ENCODE data around the gene MEGF6.

MEGF6 gene

DNA sequence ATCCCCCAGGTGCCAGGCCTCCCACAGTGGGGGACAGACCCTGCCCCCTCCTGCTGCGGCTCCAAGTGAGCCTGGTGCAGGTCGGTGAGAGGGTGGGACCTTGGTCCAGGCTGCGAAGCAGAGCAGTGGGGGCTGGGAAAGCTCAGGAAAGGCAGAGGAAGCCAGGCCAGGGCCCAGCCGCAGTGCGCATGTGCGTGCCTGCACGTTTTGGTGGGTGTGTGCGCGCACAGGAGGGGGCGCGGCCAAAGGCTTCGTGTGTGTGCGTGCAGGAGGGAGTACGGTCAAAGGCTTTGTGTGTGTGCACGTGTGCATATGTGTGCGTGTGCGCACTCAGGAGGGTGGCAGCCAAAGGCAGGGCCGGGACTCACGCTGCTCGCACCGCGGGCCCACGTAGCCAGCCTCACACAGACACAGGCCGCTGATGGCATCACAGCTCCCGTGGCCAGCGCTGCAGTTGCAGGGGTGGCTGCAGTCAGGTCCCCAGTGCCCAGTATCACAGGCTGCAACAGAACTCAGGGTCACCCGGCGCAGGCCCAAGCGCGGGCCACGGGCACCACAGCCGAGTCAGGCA, 111.0 kb downstream of the MEGF6 start:
- H3K36me3 ChIP-seq (replicated peaks; ENCODE audit: low read depth, low read length), result no peaks in the 10 kb centered on the region
- H3K9ac ChIP-seq (ENCODE audit: low read length), result no peak overlapping the region
- no peaks in the 10 kb centered on the region for H3K9me3 ChIP-seq (ENCODE audit: insufficient read depth, low read length)
- H3K4me1 ChIP-seq (ENCODE audit: low read length), result no peaks in the 10 kb centered on the region
- H3K4me2 ChIP-seq (ENCODE audit: low read length), result no peak overlapping the region
- no peak overlapping the region for H3K4me3 ChIP-seq (ENCODE audit: low read length)
- H3K27ac ChIP-seq (ENCODE audit: low read length), result no peak overlapping the region
- H2AFZ ChIP-seq (ENCODE audit: low read depth, low read length), result no peak overlapping the region
- no peaks in the 10 kb centered on the region for H4K20me1 ChIP-seq (ENCODE audit: insufficient read depth, low read length)
- H3K27me3 ChIP-seq (ENCODE audit: low read depth, low read length), result no peaks in the 10 kb centered on the region
- no peak for TF ChIP-seq EZH2phosphoT487 (IDR thresholded peaks at IDR 0.05; ENCODE audit: low read depth)
- TF ChIP-seq, protein P1, sequence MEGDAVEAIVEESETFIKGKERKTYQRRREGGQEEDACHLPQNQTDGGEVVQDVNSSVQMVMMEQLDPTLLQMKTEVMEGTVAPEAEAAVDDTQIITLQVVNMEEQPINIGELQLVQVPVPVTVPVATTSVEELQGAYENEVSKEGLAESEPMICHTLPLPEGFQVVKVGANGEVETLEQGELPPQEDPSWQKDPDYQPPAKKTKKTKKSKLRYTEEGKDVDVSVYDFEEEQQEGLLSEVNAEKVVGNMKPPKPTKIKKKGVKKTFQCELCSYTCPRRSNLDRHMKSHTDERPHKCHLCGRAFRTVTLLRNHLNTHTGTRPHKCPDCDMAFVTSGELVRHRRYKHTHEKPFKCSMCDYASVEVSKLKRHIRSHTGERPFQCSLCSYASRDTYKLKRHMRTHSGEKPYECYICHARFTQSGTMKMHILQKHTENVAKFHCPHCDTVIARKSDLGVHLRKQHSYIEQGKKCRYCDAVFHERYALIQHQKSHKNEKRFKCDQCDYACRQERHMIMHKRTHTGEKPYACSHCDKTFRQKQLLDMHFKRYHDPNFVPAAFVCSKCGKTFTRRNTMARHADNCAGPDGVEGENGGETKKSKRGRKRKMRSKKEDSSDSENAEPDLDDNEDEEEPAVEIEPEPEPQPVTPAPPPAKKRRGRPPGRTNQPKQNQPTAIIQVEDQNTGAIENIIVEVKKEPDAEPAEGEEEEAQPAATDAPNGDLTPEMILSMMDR (IDR thresholded peaks at IDR 0.05; ENCODE audit: low read depth, low read length), result no peak
- no peaks in the 10 kb centered on the region for H3K79me2 ChIP-seq (ENCODE audit: low read length)

DNA sequence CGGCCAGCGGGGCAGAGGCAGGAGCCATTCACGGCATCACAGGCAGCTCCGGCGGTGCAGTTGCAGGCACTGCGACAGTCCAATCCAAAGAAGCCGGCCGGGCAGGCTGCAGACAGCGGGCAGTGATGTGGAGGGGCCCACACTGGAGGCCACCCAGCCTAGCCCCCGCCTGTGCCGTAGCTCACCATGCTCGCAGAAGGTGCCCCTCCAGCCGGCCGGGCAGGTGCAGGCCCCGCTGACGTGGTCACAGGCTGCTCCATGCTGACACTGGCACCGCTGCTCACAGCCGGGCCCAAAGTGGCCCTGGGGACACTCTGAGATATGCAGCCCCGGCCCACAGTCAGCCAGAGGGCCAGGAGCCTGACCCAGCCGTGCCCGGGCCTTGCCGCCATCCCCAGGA, 111.7 kb downstream of the MEGF6 start:
- Histone ChIP-seq H3K4me2 (ENCODE audit: low read length) (no peak overlapping the region), H3K9ac (ENCODE audit: low read length) (no peak overlapping the region), H3K27ac (ENCODE audit: low read length) (no peak overlapping the region), H3K9me3 (ENCODE audit: insufficient read depth, low read length) (no peaks in the 10 kb centered on the region), H3K27me3 (ENCODE audit: low read depth, low read length) (no peaks in the 10 kb centered on the region), H3K4me1 (ENCODE audit: low read length) (no peaks in the 10 kb centered on the region), H4K20me1 (ENCODE audit: insufficient read depth, low read length) (no peaks in the 10 kb centered on the region), H3K4me3 (ENCODE audit: low read length) (no peak overlapping the region), H3K36me3 (replicated peaks; ENCODE audit: low read depth, low read length) (no peaks in the 10 kb centered on the region), H2AFZ (ENCODE audit: low read depth, low read length) (no peak overlapping the region), H3K79me2 (ENCODE audit: low read length) (no peaks in the 10 kb centered on the region)
- TF ChIP-seq, protein P1 (IDR thresholded peaks at IDR 0.05; ENCODE audit: low read depth, low read length), result no peak
- TF ChIP-seq EZH2phosphoT487 (IDR thresholded peaks at IDR 0.05; ENCODE audit: low read depth), result no peak

DNA sequence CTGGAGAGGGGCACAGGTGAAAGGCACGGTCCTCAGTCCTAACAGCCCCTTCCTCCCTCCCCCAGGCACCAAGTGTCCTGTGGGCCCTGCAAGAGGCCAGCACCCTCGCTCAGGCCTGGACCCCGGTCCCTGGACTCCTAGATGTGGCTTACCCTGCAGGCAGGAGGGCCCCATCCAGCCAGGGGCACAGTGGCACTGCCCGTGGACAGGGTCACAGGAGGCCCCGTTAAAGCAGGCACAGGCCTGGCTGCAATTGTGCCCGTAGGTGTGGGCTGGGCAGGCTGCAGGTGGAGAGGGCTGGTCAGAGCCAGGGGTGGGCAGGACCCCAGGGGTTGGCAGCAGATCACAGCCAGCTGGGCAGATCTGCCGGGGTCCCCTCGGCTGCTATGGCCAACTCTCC, 112.3 kb downstream of the MEGF6 start:
- TF ChIP-seq EZH2phosphoT487 (IDR thresholded peaks at IDR 0.05; ENCODE audit: low read depth), result no peak
- TF ChIP-seq, protein P1 (IDR thresholded peaks at IDR 0.05; ENCODE audit: low read depth, low read length), result no peak
- Histone ChIP-seq H3K27me3 (ENCODE audit: low read depth, low read length) (no peaks in the 10 kb centered on the region), H3K9ac (ENCODE audit: low read length) (no peak overlapping the region), H3K4me3 (ENCODE audit: low read length) (no peak overlapping the region), H3K36me3 (replicated peaks; ENCODE audit: low read depth, low read length) (no peaks in the 10 kb centered on the region), H3K27ac (ENCODE audit: low read length) (no peak overlapping the region), H4K20me1 (ENCODE audit: insufficient read depth, low read length) (no peaks in the 10 kb centered on the region), H2AFZ (ENCODE audit: low read depth, low read length) (no peak overlapping the region), H3K9me3 (ENCODE audit: insufficient read depth, low read length) (no peaks in the 10 kb centered on the region), H3K79me2 (ENCODE audit: low read length) (no peaks in the 10 kb centered on the region), H3K4me2 (ENCODE audit: low read length) (no peak overlapping the region), H3K4me1 (ENCODE audit: low read length) (no peaks in the 10 kb centered on the region)

GRCh38 chr1:3498246-3498930, 112.9 kb downstream of the MEGF6 start:
- H3K79me2 ChIP-seq (ENCODE audit: low read length), result no peaks in the 10 kb centered on the region
- H3K27me3 ChIP-seq (ENCODE audit: low read depth, low read length), result no peaks in the 10 kb centered on the region
- no peak overlapping the region for H3K27ac ChIP-seq (ENCODE audit: low read length)
- H3K4me1 ChIP-seq (ENCODE audit: low read length), result no peaks in the 10 kb centered on the region
- no peaks in the 10 kb centered on the region for H3K9me3 ChIP-seq (ENCODE audit: insufficient read depth, low read length)
- H2AFZ ChIP-seq (ENCODE audit: low read depth, low read length), result no peak overlapping the region
- H3K4me3 ChIP-seq (ENCODE audit: low read length), result no peak overlapping the region
- H4K20me1 ChIP-seq (ENCODE audit: insufficient read depth, low read length), result no peaks in the 10 kb centered on the region
- TF ChIP-seq, protein P1 (IDR thresholded peaks at IDR 0.05; ENCODE audit: low read depth, low read length), result no peak
- TF ChIP-seq EZH2phosphoT487 (IDR thresholded peaks at IDR 0.05; ENCODE audit: low read depth), result no peak
- no peak overlapping the region for H3K4me2 ChIP-seq (ENCODE audit: low read length)
- no peaks in the 10 kb centered on the region for H3K36me3 ChIP-seq (replicated peaks; ENCODE audit: low read depth, low read length)
- no peak overlapping the region for H3K9ac ChIP-seq (ENCODE audit: low read length)

All from OCI-LY3 (cell line).